A549 (cell line): ENCODE data around the gene GAL. TPM values are rescaled to one million over a fixed set of nuclear protein-coding genes. Genes with fewer than 3 reads are reported as not detected.
A peak's percentile ranks its signal among the peaks of the same experiment; 100 is the strongest.

Source experiments
- ATAC-seq, 2 experiments: fragments of 200-7000 bp in 1 of 2; fragments of >200 bp in 1 of 2; cut with Nextera tagmentation in 1 of 2; cut with Tn5 transposase in 1 of 2; 3 replicates each; pipeline versions ENCODE4 v1.8.0 to v1.9.1; 2018 to 2020; ENCODE audit warnings: mild to moderate bottlenecking in 1 of 2, moderate library complexity in 1 of 2
- CTCF ChIA-PET: fragments of 300-600 bp; sonication (Branson Sonifier 250); formaldehyde crosslinking; extraction: SDS; loops from one replicate; lab custom pipeline; 2021; ENCODE audit warnings: antibody characterized with exemption, inconsistent platforms; lab: Yijun Ruan, JAX
- POLR2A ChIA-PET: fragments of 350-600 bp; formaldehyde crosslinking; extraction: SDS; loops from one replicate; lab custom pipeline; 2021; ENCODE audit warnings: antibody characterized with exemption, inconsistent platforms; lab: Yijun Ruan, JAX
- DNase-seq, 2 experiments: peaks; one replicate each; pipeline versions ENCODE4 v3.0.0 to v3.0.0-alpha.2; 2011 to 2016; ENCODE audit warnings: low read depth in 1 of 2, low spot score in 1 of 2
- FAIRE-seq: peaks from 2 replicates; lab custom pipeline; 2011; peaks lifted over from hg19 to GRCh38; lab: Jason Lieb, UNC
- H3K27ac ChIP-seq, 2 experiments: fragments of >200 bp; sonication (Bioruptor Twin); formaldehyde crosslinking; 3 replicates each; pipeline ENCODE4 v1.5.1; 2016 to 2017
- H3K4me1 ChIP-seq: fragments of >200 bp; sonication (Bioruptor Twin); formaldehyde crosslinking; 3 replicates; pipeline ENCODE4 v1.6.1; 2016
- H3K4me2 ChIP-seq: fragments of >200 bp; sonication (Bioruptor Twin); formaldehyde crosslinking; 3 replicates; pipeline ENCODE4 v1.6.1; 2016
- H3K4me3 ChIP-seq: fragments of >200 bp; sonication (Bioruptor Twin); formaldehyde crosslinking; 3 replicates; pipeline ENCODE4 v1.5.1; 2016
- H3K9me3 ChIP-seq: fragments of >200 bp; sonication (Bioruptor Twin); formaldehyde crosslinking; 3 replicates; pipeline ENCODE4 v1.6.1; 2016
- CBX2 ChIP-seq: fragments of 200-600 bp; sonication (generic); IDR thresholded peaks from 2 replicates; pipeline ENCODE4 v1.6.1; 2016; ENCODE audit warnings: low read depth, mild to moderate bottlenecking, borderline replicate concordance
- CBX8 ChIP-seq: fragments of 200-600 bp; sonication (generic); IDR thresholded peaks from 2 replicates; pipeline ENCODE4 v1.6.1; 2016
- CEBPB ChIP-seq, 2 experiments: fragments of >200 bp in 1 of 2; sonication (Bioruptor Twin) in 1 of 2; formaldehyde crosslinking in 1 of 2; IDR thresholded peaks; 2 replicates each; pipeline ENCODE4 v1.6.1; 2012 to 2016
- EHF ChIP-seq: fragments of 250-450 bp; sonication (Bioruptor Pico); IDR thresholded peaks from 2 replicates; pipeline ENCODE4 v1.5.0; 2020; ENCODE audit warnings: mild to moderate bottlenecking
- EP300 ChIP-seq, 2 experiments: fragments of >200 bp; sonication (Bioruptor Twin); formaldehyde crosslinking; IDR thresholded peaks; 2 replicates in 1 of 2; 3 replicates in 1 of 2; pipeline ENCODE4 v1.6.1; 2016 to 2017
- FOSB ChIP-seq: fragments of 250-450 bp; sonication (Bioruptor Pico); IDR thresholded peaks from 2 replicates; pipeline ENCODE4 v1.5.0; 2020; ENCODE audit warnings: mild to moderate bottlenecking, moderate library complexity
- FOXS1 ChIP-seq: fragments of 250-450 bp; sonication (Bioruptor Pico); IDR thresholded peaks from 2 replicates; pipeline ENCODE4 v1.5.0; 2020; ENCODE audit warnings: mild to moderate bottlenecking, moderate library complexity
- JUN ChIP-seq, 2 experiments: fragments of >200 bp; sonication (Bioruptor Twin); formaldehyde crosslinking; IDR thresholded peaks; 2 replicates in 1 of 2; 3 replicates in 1 of 2; pipeline ENCODE4 v1.6.1; 2016 to 2017
- KDM1A ChIP-seq: fragments of 200-600 bp; sonication (generic); IDR thresholded peaks from 2 replicates; pipeline ENCODE4 v1.6.1; 2016; ENCODE audit warnings: low read depth, mild to moderate bottlenecking
- MYC ChIP-seq: IDR thresholded peaks from 2 replicates; pipeline ENCODE4 v1.6.1; 2012; ENCODE audit warnings: mild to moderate bottlenecking, inconsistent platforms, low read length, improper control_type of control experiment, borderline replicate concordance
- NPAS2 ChIP-seq: fragments of 250-450 bp; sonication (Bioruptor Pico); IDR thresholded peaks from 2 replicates; pipeline ENCODE4 v1.8.0; 2022; ENCODE audit warnings: mild to moderate bottlenecking, moderate library complexity, borderline replicate concordance
- NR3C1 ChIP-seq: fragments of >200 bp; sonication (Bioruptor Twin); formaldehyde crosslinking; IDR thresholded peaks from 3 replicates; pipeline ENCODE4 v1.6.1; 2017
- POLR2A ChIP-seq: IDR thresholded peaks from 2 replicates; pipeline ENCODE4 v1.6.1; 2012; ENCODE audit warnings: mild to moderate bottlenecking, low read length
- RNF2 ChIP-seq: fragments of 200-600 bp; sonication (generic); IDR thresholded peaks from 2 replicates; pipeline ENCODE4 v1.6.1; 2016; ENCODE audit warnings: low read depth, mild to moderate bottlenecking, antibody characterized with exemption, moderate library complexity, borderline replicate concordance
- SMC3 ChIP-seq: fragments of >200 bp; sonication (Bioruptor Twin); formaldehyde crosslinking; IDR thresholded peaks from 3 replicates; pipeline ENCODE4 v1.6.1; 2018; ENCODE audit warnings: inconsistent platforms
- SREBF2 ChIP-seq: fragments of 450-650 bp; IDR thresholded peaks from 2 replicates; pipeline ENCODE4 v1.6.1; 2014; ENCODE audit warnings: mild to moderate bottlenecking, moderate library complexity
- TP53 ChIP-seq: fragments of 250-450 bp; sonication (Bioruptor Pico); IDR thresholded peaks from 2 replicates; pipeline ENCODE4 v1.5.0; 2021; ENCODE audit warnings: mild to moderate bottlenecking, moderate library complexity
- ZC3H11A ChIP-seq: fragments of 450-650 bp; IDR thresholded peaks from 2 replicates; pipeline ENCODE4 v1.6.1; 2014; ENCODE audit warnings: antibody characterized with exemption, mild to moderate bottlenecking
- WGBS: methylation state at CpG from one replicate; pipeline ENCODE4 v1.1.6; 2017; ENCODE audit errors: missing lambda C conversion rate; 5-methylcytosine and 5-hydroxymethylcytosine counted together
- polyA plus RNA-seq, 4 experiments: library from polyadenylated mRNA; depleted of rRNA in 3 of 4; stranded (reverse); fragments of >200 nt; fragmentation: RNase III in 1 of 4; extraction: RNeasy Plus Mini Kit Qiagen cat#74134 plus additional on column Dnase treatment in 1 of 4; gene quantifications; 2 replicates in 3 of 4; 3 replicates in 1 of 4; pipeline ENCODE4 v1.2.3, GENCODE V29; 2011 to 2017
- TF ChIP-seq, protein P1 (sequence below): fragments of 200-600 bp; sonication (generic); IDR thresholded peaks from 2 replicates; pipeline ENCODE4 v1.6.1; 2016; ENCODE audit warnings: antibody characterized with exemption, mild to moderate bottlenecking, moderate library complexity

Gene GAL
- polyA plus RNA-seq, 2 of the 4 experiments (the other 2 are of a cell fraction), result 2.2 to 8.6 TPM

DNA sequence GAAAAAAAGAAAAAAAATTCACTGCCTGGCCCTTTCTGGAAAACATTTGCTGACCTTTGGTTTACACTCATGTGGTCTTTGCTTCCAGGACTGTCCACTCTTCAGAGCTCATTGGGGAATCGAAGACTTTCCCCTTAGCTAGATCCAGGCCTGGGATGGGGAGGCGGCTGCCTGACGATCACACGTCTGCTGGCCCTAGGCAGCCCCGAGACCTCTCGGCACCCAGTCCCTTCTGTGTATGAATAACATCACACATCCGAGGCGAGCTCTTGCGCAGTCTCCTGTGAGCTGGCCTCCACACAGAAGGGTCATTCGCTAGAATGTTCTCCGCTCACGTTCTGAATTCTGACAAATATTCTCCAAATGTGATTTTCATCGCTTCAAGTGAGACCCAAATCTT is 25.7 kb upstream of the GAL start (continued):
- TF ChIP-seq SREBF2 (no peak), KDM1A (no peak), CBX2 (no peak), ZC3H11A (no peak), MYC (no peak), JUN (IDR thresholded peaks at IDR 0.05) (no peak), EHF (CRISPR knock-in tag) (no peak), NPAS2 (CRISPR knock-in tag) (no peak)
- TF ChIP-seq, protein P1, sequence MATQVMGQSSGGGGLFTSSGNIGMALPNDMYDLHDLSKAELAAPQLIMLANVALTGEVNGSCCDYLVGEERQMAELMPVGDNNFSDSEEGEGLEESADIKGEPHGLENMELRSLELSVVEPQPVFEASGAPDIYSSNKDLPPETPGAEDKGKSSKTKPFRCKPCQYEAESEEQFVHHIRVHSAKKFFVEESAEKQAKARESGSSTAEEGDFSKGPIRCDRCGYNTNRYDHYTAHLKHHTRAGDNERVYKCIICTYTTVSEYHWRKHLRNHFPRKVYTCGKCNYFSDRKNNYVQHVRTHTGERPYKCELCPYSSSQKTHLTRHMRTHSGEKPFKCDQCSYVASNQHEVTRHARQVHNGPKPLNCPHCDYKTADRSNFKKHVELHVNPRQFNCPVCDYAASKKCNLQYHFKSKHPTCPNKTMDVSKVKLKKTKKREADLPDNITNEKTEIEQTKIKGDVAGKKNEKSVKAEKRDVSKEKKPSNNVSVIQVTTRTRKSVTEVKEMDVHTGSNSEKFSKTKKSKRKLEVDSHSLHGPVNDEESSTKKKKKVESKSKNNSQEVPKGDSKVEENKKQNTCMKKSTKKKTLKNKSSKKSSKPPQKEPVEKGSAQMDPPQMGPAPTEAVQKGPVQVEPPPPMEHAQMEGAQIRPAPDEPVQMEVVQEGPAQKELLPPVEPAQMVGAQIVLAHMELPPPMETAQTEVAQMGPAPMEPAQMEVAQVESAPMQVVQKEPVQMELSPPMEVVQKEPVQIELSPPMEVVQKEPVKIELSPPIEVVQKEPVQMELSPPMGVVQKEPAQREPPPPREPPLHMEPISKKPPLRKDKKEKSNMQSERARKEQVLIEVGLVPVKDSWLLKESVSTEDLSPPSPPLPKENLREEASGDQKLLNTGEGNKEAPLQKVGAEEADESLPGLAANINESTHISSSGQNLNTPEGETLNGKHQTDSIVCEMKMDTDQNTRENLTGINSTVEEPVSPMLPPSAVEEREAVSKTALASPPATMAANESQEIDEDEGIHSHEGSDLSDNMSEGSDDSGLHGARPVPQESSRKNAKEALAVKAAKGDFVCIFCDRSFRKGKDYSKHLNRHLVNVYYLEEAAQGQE, result no peak

DNA sequence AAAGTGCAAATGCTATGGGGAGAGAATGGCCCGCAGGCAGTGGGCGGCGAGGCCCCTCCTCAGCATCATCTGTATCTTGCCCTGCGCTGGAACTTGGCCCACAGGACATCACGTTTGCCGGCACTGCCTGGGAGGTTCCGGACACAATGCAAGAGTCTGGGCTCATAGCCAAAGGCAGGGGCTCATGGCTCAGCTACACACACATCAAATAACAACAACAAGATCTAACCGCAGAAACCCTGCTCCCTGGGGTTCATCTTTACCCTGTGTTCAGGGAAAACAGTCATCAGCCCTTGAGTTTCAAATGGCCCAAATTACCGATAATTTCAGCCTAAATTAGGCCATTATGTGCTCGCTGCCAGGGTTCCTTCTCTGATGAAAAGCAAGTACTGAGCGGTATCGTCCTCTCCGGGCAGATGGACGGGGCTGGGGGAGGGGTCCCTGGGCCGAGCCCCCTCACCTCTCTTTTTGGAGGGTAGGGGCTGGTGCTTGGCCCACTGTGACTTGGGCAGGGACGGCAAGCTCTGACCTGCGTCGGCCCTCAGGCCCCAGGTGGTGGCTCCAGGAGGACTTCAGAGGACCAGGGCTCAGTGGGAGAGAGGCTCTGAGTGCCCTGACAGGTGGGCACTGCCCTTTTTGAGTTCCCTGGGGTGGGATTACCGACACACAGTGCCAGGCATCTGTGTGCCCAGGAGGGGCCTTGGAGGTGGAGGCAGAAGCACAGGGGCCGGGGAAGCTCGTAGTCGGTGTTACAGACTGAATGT is 25.0 kb upstream of the GAL start:
- ATAC-seq, result peak; percentile 56 to 76; a peak in 4 of 6 replicates
- Histone ChIP-seq H3K4me1 (peaks cover 10% of the 10 kb centered on the region; the same call in 2 of the 3 replicates), H3K27ac (peak overlapping the region in 1 of 2 experiments; percentile 12; a peak in 1 of 6 replicates), H3K9me3 (peaks cover 8% of the 10 kb centered on the region; the same call in 2 of the 3 replicates), H3K4me2 (no peak overlapping the region; the same call in 2 of the 3 replicates), H3K4me3 (no peak overlapping the region)
- peak; percentile 52 to 55 for DNase-seq
- FAIRE-seq, result no peak
- CTCF ChIA-PET, result interaction anchor here (1.5 kb wide), 1 partner anchor 12 kb away, joined by 5 read pairs; no protein-coding TSS in a partner anchor
- TF ChIP-seq RNF2 (no peak), SMC3 (no peak), CEBPB (IDR thresholded peaks at IDR 0.05) (no peak), POLR2A (no peak), CBX8 (no peak), EP300 (IDR thresholded peaks at IDR 0.05) (no peak), FOSB (CRISPR knock-in tag) (no peak), CBX2 (no peak), TP53 (no peak), FOXS1 (CRISPR knock-in tag) (no peak), NR3C1 (no peak)
- TF ChIP-seq, protein P1, result no peak
- POLR2A ChIA-PET, result no interaction called here
- WGBS, result 49% methylated on average over 19 of the region's 22 CpGs
